RWPE1 (cell line): ENCODE results near the gene SGK1.
"Not testable (repeated sequence)": the region's sequence is repeated elsewhere in the genome, so short reads cannot be mapped to it uniquely, and the experiment has no call there.

ENCODE experiments used
- CTCF ChIA-PET: fragments of 350-600 bp; sonication (Branson Sonifier 250); formaldehyde crosslinking; extraction: SDS; loops from one replicate; lab custom pipeline; 2021; lab: Yijun Ruan, JAX
- POLR2A ChIA-PET: fragments of 400-600 bp; formaldehyde crosslinking; extraction: SDS; loops from one replicate; lab custom pipeline; 2020; ENCODE audit warnings: antibody characterized with exemption; ENCODE audit not compliant: low non-redundant PET; lab: Yijun Ruan, JAX
- DNase-seq: peaks from one replicate; pipeline ENCODE4 v3.0.0; 2012; ENCODE audit warnings: low spot score
- H3K27ac ChIP-seq: fragments of 450-650 bp; 2 replicates; pipeline ENCODE4 v1.5.1; 2017
- CTCF ChIP-seq: fragments of 450-650 bp; conservative IDR thresholded peaks from 2 replicates; pipeline ENCODE4 v1.5.1; 2017; ENCODE audit warnings: low read depth, mild to moderate bottlenecking

SGK1 gene

GRCh38 chr6:134207421-134207820 is 110.5 kb downstream of the SGK1 start:
- TF ChIP-seq CTCF: no peak
- ChIA-PET CTCF (no interaction called here), POLR2A (no interaction called here)
- H3K27ac ChIP-seq: no peak overlapping the region
- DNase-seq: no peak

DNA sequence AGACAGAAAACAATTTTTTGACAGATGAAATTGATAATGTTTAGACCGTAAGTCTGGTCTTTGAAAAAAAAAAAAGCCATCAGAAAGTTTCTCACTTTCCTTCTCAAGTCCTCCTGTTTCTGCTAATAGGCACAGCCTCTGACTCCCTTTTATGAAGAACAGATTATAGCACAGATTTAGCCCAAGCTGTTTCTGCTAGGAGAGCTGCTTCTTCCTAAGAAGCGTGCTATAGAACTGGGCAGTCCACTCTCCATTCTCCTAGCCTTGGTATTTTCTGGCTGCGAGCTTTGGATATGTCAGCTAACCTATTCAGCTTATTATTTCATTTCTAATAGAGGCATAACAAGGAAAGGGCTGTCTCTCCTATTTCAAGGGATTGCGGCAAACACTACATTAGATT is 112.5 kb downstream of the SGK1 start:
- no peak for DNase-seq
- no peak for TF ChIP-seq CTCF
- CTCF ChIA-PET: interaction anchor here (0.6 kb wide), 1 partner anchor 14 kb away, joined by 8 read pairs; no protein-coding TSS in a partner anchor
- no peak overlapping the region for H3K27ac ChIP-seq
- POLR2A ChIA-PET: no interaction called here

GRCh38 chr6:134204759-134205158 is 113.2 kb downstream of the SGK1 start:
- DNase-seq, H3K27ac ChIP-seq, POLR2A ChIA-PET: not testable (repeated sequence)
- CTCF ChIA-PET: interaction anchor here (0.6 kb wide), 1 partner anchor 529 kb away, joined by 4 read pairs; no protein-coding TSS in a partner anchor

- ChIA-PET CTCF (no interaction called here), POLR2A (no interaction called here)
- TF ChIP-seq CTCF: no peak
- H3K27ac ChIP-seq: no peak overlapping the region
- DNase-seq: no peak
These were observed 113.9 kb downstream of the SGK1 start for GRCh38 chr6:134204031-134204430.

DNA sequence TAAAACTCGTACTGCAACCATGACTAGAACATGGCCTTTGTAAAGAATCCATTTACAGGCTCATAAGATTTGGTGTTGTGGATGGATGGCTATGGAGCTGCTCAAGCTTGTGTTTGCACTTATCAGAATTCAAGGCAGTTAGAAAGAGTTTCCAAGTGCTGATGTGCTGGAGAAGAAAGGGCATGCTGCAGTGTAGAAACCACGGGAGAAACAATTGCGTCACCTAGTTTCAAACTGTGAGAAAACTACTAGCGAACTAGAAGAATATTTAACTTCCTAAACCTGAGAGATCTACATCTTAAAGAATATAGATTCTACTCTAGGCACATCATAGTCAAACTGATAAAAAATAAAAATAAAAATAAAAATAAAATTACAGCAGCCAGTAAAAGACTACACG is 116.2 kb downstream of the SGK1 start:
- no peak for DNase-seq
- POLR2A ChIA-PET: no interaction called here
- H3K27ac ChIP-seq: no peak overlapping the region
- CTCF ChIA-PET: no interaction called here
- no peak for TF ChIP-seq CTCF

GRCh38 chr6:134199848-134200606 is 117.9 kb downstream of the SGK1 start:
- no peak overlapping the region for H3K27ac ChIP-seq
- no peak for TF ChIP-seq CTCF
- ChIA-PET POLR2A (no interaction called here), CTCF (no interaction called here)
- no peak for DNase-seq

DNA sequence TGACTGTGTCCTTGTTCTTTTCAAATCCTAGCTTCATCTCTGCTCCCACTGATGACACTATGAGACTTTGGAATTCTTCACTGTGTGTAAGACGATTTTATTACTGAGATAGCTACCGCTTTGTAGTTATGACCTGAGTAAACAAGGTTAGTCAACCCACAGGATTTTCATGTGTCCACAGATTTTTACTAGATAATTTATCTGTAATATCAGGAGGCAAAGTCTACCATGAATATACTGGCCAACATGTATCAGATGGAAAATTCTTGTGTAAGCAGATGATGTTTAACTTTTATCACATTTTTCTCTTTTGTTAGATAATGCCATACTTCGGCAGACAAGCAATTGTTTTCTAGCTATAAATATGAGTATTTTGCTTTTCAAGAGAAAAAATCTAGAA is 119.8 kb downstream of the SGK1 start:
- no peak overlapping the region for H3K27ac ChIP-seq
- ChIA-PET POLR2A (no interaction called here), CTCF (no interaction called here)
- DNase-seq: no peak
- no peak for TF ChIP-seq CTCF

DNA sequence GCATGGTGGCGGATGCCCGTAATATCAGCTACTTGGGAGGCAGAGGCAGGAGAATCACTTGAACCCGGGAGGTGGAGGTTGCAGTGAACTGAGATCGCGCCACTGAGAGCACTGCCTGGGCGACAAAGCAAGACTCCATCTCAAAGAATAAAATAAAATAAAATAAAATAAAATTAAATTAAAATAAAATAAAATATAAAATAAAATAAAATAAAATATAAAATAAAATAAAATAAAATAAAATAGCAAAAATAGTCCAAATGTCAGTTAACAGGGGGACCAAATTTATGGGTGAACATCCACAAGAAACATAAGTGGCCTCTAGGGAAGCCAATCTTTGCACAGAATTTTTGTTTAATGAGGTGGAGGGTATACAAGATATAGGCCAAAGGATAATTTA is 120.2 kb downstream of the SGK1 start:
- DNase-seq, POLR2A ChIA-PET, CTCF ChIA-PET, H3K27ac ChIP-seq: not testable (repeated sequence)
